OCI-LY1 (cell line): ENCODE results near the gene COL4A4.

ENCODE experiments used
- H2AFZ ChIP-seq: fragments of 200-600 bp; sonication (generic), shearing (Covaris generic); 2 replicates; pipeline ENCODE4 v1.6.0; 2014; ENCODE audit warnings: antibody characterized with exemption, mild to moderate bottlenecking, low read length
- H3F3A ChIP-seq: fragments of 200-600 bp; sonication (generic), shearing (Covaris generic); 2 replicates; pipeline ENCODE4 v1.6.0; 2014; ENCODE audit warnings: mild to moderate bottlenecking, antibody characterized with exemption, low read length, moderate library complexity; ENCODE audit not compliant: insufficient read depth
- H3K27ac ChIP-seq: fragments of 200-600 bp; sonication (generic); 2 replicates; pipeline ENCODE4 v1.5.1; 2014; ENCODE audit warnings: low read length, mixed run types, mild to moderate bottlenecking, low read depth; ENCODE audit not compliant: poor library complexity, severe bottlenecking
- H3K27me3 ChIP-seq: fragments of 200-600 bp; sonication (generic); 2 replicates; pipeline ENCODE4 v1.6.0; 2014; ENCODE audit warnings: antibody characterized with exemption, mild to moderate bottlenecking, low read length, moderate library complexity; ENCODE audit not compliant: insufficient read depth
- H3K36me3 ChIP-seq: fragments of 200-600 bp; sonication (generic); 2 replicates; pipeline ENCODE4 v1.6.1; 2014; ENCODE audit warnings: mild to moderate bottlenecking, antibody characterized with exemption, low read length, moderate library complexity, mixed read lengths; ENCODE audit not compliant: insufficient read depth
- H3K4me1 ChIP-seq: fragments of 200-600 bp; sonication (generic); 2 replicates; pipeline ENCODE4 v1.5.1; 2014; ENCODE audit warnings: mild to moderate bottlenecking, low read length, moderate library complexity; ENCODE audit not compliant: insufficient read depth, severe bottlenecking
- H3K4me2 ChIP-seq: fragments of 200-600 bp; sonication (generic), shearing (Covaris generic); 2 replicates; pipeline ENCODE4 v1.6.1; 2014; ENCODE audit warnings: low read length
- H3K4me3 ChIP-seq: fragments of 200-600 bp; sonication (generic); 2 replicates; pipeline ENCODE4 v1.5.1; 2014; ENCODE audit warnings: low read length, low read depth, mild to moderate bottlenecking, mixed read lengths; ENCODE audit not compliant: poor library complexity, severe bottlenecking
- H3K79me2 ChIP-seq: fragments of 200-600 bp; shearing (Covaris generic); 2 replicates; pipeline ENCODE4 v1.6.1; 2016; ENCODE audit warnings: mixed run types, low read length, mixed read lengths; ENCODE audit not compliant: insufficient read depth
- H3K9ac ChIP-seq: fragments of 200-600 bp; sonication (generic), shearing (Covaris generic); 2 replicates; pipeline ENCODE4 v1.6.1; 2014; ENCODE audit warnings: mild to moderate bottlenecking, low read length, mixed read lengths
- H3K9me2 ChIP-seq: fragments of 200-600 bp; sonication (generic), shearing (Covaris generic); 2 replicates; pipeline ENCODE4 v1.6.1; 2014; ENCODE audit warnings: low read depth, mild to moderate bottlenecking, low read length, mixed read lengths
- H3K9me3 ChIP-seq: fragments of 200-600 bp; shearing (Covaris generic); 2 replicates; pipeline ENCODE4 v1.6.1; 2014; ENCODE audit warnings: low read length, mixed read lengths
- H4K20me1 ChIP-seq: fragments of 200-600 bp; sonication (generic), shearing (Covaris generic); 2 replicates; pipeline ENCODE4 v1.6.0; 2016; ENCODE audit warnings: mild to moderate bottlenecking, low read length; ENCODE audit not compliant: insufficient read depth
- EZH2 ChIP-seq: fragments of 200-600 bp; sonication (generic), shearing (Covaris generic); IDR thresholded peaks from 2 replicates; pipeline ENCODE4 v1.8.0; 2017; ENCODE audit warnings: borderline replicate concordance, mixed run types, mild to moderate bottlenecking, antibody characterized with exemption, low read length, moderate library complexity, mixed read lengths
- TF ChIP-seq, protein P1 (sequence below): fragments of 200-600 bp; sonication (generic), shearing (Covaris generic); IDR thresholded peaks from 2 replicates; pipeline ENCODE4 v1.5.1; 2017; ENCODE audit warnings: mild to moderate bottlenecking, antibody characterized with exemption, low read length, moderate library complexity, mixed read lengths

COL4A4 gene

GRCh38 chr2:226979004-226979403, 185.0 kb downstream of the COL4A4 start:
- H3K79me2 ChIP-seq: no peaks in the 10 kb centered on the region
- TF ChIP-seq, protein P1, sequence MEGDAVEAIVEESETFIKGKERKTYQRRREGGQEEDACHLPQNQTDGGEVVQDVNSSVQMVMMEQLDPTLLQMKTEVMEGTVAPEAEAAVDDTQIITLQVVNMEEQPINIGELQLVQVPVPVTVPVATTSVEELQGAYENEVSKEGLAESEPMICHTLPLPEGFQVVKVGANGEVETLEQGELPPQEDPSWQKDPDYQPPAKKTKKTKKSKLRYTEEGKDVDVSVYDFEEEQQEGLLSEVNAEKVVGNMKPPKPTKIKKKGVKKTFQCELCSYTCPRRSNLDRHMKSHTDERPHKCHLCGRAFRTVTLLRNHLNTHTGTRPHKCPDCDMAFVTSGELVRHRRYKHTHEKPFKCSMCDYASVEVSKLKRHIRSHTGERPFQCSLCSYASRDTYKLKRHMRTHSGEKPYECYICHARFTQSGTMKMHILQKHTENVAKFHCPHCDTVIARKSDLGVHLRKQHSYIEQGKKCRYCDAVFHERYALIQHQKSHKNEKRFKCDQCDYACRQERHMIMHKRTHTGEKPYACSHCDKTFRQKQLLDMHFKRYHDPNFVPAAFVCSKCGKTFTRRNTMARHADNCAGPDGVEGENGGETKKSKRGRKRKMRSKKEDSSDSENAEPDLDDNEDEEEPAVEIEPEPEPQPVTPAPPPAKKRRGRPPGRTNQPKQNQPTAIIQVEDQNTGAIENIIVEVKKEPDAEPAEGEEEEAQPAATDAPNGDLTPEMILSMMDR: no peak; the same call in 1 of the 2 replicates
- no peak for TF ChIP-seq EZH2
- H3K27ac ChIP-seq: peak overlapping the region; percentile 95
- peaks cover 64% of the 10 kb centered on the region for H3K4me1 ChIP-seq
- no peaks in the 10 kb centered on the region for H4K20me1 ChIP-seq
- no peak overlapping the region for H3K4me3 ChIP-seq
- H3K4me2 ChIP-seq: no peak overlapping the region
- peaks cover 4% of the 10 kb centered on the region; the same call in 1 of the 2 replicates for H3K36me3 ChIP-seq
- no peaks in the 10 kb centered on the region for H3K27me3 ChIP-seq
- H2AFZ ChIP-seq: no peak overlapping the region
- H3K9me2 ChIP-seq: no peaks in the 10 kb centered on the region
- no peak overlapping the region for H3K9ac ChIP-seq
- H3F3A ChIP-seq: no peaks in the 10 kb centered on the region
- H3K9me3 ChIP-seq: no peaks in the 10 kb centered on the region

DNA sequence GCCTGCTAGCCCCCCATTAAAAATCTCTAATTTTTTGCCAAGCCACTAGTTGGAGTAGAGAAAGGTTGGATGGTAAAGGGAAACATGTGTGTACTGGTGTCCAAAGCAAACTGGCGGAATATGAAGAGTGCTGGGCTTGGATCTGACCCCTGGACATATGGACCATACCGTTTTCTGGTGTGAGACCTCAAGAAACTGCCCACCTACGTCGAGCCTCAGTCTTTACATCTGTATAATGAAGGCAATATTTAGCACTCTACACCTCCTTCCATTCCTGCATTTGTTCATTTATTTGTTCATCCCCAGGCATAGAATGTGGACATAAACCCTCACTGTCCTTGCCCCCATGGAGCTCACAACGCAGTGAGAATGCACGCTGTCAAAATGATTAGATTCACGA, 185.7 kb downstream of the COL4A4 start:
- TF ChIP-seq, protein P1: no peak
- TF ChIP-seq EZH2: no peak
- H2AFZ ChIP-seq: no peak overlapping the region
- H3K4me3 ChIP-seq: no peak overlapping the region
- no peaks in the 10 kb centered on the region for H3K9me2 ChIP-seq
- H3K9me3 ChIP-seq: no peaks in the 10 kb centered on the region
- H3F3A ChIP-seq: no peaks in the 10 kb centered on the region
- no peak overlapping the region for H3K4me2 ChIP-seq
- no peaks in the 10 kb centered on the region for H3K79me2 ChIP-seq
- no peaks in the 10 kb centered on the region for H4K20me1 ChIP-seq
- peaks cover 4% of the 10 kb centered on the region; the same call in 1 of the 2 replicates for H3K36me3 ChIP-seq
- no peaks in the 10 kb centered on the region for H3K27me3 ChIP-seq
- H3K4me1 ChIP-seq: peaks cover 64% of the 10 kb centered on the region
- H3K9ac ChIP-seq: no peak overlapping the region
- H3K27ac ChIP-seq: peak overlapping the region; percentile 95

- no peak for TF ChIP-seq EZH2
- TF ChIP-seq, protein P1: no peak
- Histone ChIP-seq H3K4me3 (no peak overlapping the region), H3K9me2 (no peaks in the 10 kb centered on the region), H3K4me1 (peaks cover 64% of the 10 kb centered on the region), H3K27me3 (no peaks in the 10 kb centered on the region), H3K9me3 (no peaks in the 10 kb centered on the region), H3K27ac (peak overlapping the region; percentile 95), H3K9ac (no peak overlapping the region), H4K20me1 (no peaks in the 10 kb centered on the region), H3K79me2 (no peaks in the 10 kb centered on the region), H3F3A (no peaks in the 10 kb centered on the region), H2AFZ (no peak overlapping the region), H3K4me2 (no peak overlapping the region), H3K36me3 (peaks cover 4% of the 10 kb centered on the region; the same call in 1 of the 2 replicates)
Observed at GRCh38 chr2:226977775-226978190, 186.2 kb downstream of the COL4A4 start.
